Hepatocyte (in vitro differentiated cells): ENCODE measurements around the gene PRR19. TPM values are rescaled to one million over a fixed set of nuclear protein-coding genes. Genes with fewer than 3 reads are reported as not detected.

Experiments used
- DNase-seq: peaks from one replicate; pipeline ENCODE4 v3.0.0-alpha.2; 2016; ENCODE audit warnings: low spot score
- H2AFZ ChIP-seq: fragments of 200-600 bp; sonication (generic); 2 replicates; pipeline ENCODE4 v1.6.0; 2016; ENCODE audit warnings: antibody characterized with exemption, mild to moderate bottlenecking
- H3K27ac ChIP-seq: fragments of 200-600 bp; sonication (generic); 2 replicates; pipeline ENCODE4 v1.5.1; 2016; ENCODE audit warnings: mild to moderate bottlenecking
- H3K27me3 ChIP-seq: fragments of 200-600 bp; sonication (generic); 2 replicates; pipeline ENCODE4 v1.6.1; 2016
- H3K36me3 ChIP-seq: fragments of 200-600 bp; sonication (generic); replicated peaks from 2 replicates; pipeline ENCODE4 v1.5.1; 2016; ENCODE audit warnings: low read depth; ENCODE audit not compliant: insufficient read depth
- H3K4me1 ChIP-seq: fragments of 200-600 bp; sonication (generic); 2 replicates; pipeline ENCODE4 v1.5.1; 2016; ENCODE audit warnings: mild to moderate bottlenecking, moderate library complexity; ENCODE audit not compliant: insufficient read depth
- H3K4me2 ChIP-seq: fragments of 200-600 bp; sonication (generic); 2 replicates; pipeline ENCODE4 v1.6.0; 2016
- H3K4me3 ChIP-seq: fragments of 200-600 bp; sonication (generic); 2 replicates; pipeline ENCODE4 v1.5.1; 2016; ENCODE audit warnings: mild to moderate bottlenecking
- H3K79me2 ChIP-seq: fragments of 200-600 bp; sonication (generic); 2 replicates; pipeline ENCODE4 v1.6.0; 2017; ENCODE audit warnings: mild to moderate bottlenecking
- H3K9me2 ChIP-seq: fragments of 200-600 bp; sonication (generic); replicated peaks from 2 replicates; pipeline ENCODE4 v1.6.0; 2017; ENCODE audit warnings: mild to moderate bottlenecking; ENCODE audit not compliant: insufficient read depth
- H3K9me3 ChIP-seq: fragments of 200-600 bp; sonication (generic); 2 replicates; pipeline ENCODE4 v1.5.1; 2016; ENCODE audit warnings: low read depth, mild to moderate bottlenecking
- H4K20me1 ChIP-seq: fragments of 200-600 bp; sonication (generic); 2 replicates; pipeline ENCODE4 v1.6.0; 2016; ENCODE audit warnings: mild to moderate bottlenecking; ENCODE audit not compliant: insufficient read depth, poor library complexity, severe bottlenecking
- CTCF ChIP-seq: fragments of 200-600 bp; sonication (generic); IDR thresholded peaks from 2 replicates; pipeline ENCODE4 v1.5.1; 2016; ENCODE audit warnings: antibody characterized with exemption, mild to moderate bottlenecking; ENCODE audit not compliant: poor library complexity
- EZH2 ChIP-seq: fragments of 200-600 bp; sonication (generic); IDR thresholded peaks from 2 replicates; pipeline ENCODE4 v1.6.1; 2016; ENCODE audit warnings: antibody characterized with exemption, mild to moderate bottlenecking, borderline replicate concordance
- EZH2phosphoT487 ChIP-seq: fragments of 200-600 bp; sonication (generic); IDR thresholded peaks from one replicate; pipeline ENCODE4 v1.6.1; 2018; ENCODE audit warnings: antibody characterized with exemption, mild to moderate bottlenecking, low read depth, moderate library complexity; ENCODE audit not compliant: unreplicated experiment, severe bottlenecking
- whole genome bisulfite sequencing: methylation state at CpG from one replicate; pipeline ENCODE4 v1.1.6; 2016; ENCODE audit warnings: low lambda C conversion rate; ENCODE audit errors: missing lambda C conversion rate; 5-methylcytosine and 5-hydroxymethylcytosine counted together
- polyA plus RNA-seq: library from polyadenylated mRNA; unstranded; fragments of >200 nt; fragmentation: Nextera tagmentation; extraction: Ambion mirVana; gene quantifications from 2 replicates; pipeline ENCODE4 v1.2.1, GENCODE V29; 2016
- total RNA-seq: library from RNA; depleted of rRNA; stranded (reverse); fragments of >200 nt; gene quantifications from 2 replicates; pipeline ENCODE4 v1.2.3, GENCODE V29; 2014

PRR19 gene
- total and polyA plus RNA-seq, 2 experiments from 2014 or later = 2.2 to 3.0 TPM

GRCh38 chr19:42276821-42277220 is 25.1 kb upstream of the PRR19 start:
- peaks cover 5% of the 10 kb centered on the region for H4K20me1 ChIP-seq
- H2AFZ ChIP-seq = no peak overlapping the region
- no peak for DNase-seq
- H3K36me3 ChIP-seq = no peaks in the 10 kb centered on the region
- peaks cover 63% of the 10 kb centered on the region for H3K79me2 ChIP-seq
- 92% methylated on average over 4 of the region's 4 CpGs for WGBS
- H3K4me3 ChIP-seq = no peak overlapping the region
- peak overlapping the region; percentile 99 for H3K27ac ChIP-seq
- TF ChIP-seq EZH2phosphoT487 = no peak
- no peak for TF ChIP-seq CTCF
- no peak for TF ChIP-seq EZH2
- H3K4me1 ChIP-seq = peaks cover 37% of the 10 kb centered on the region
- no peaks in the 10 kb centered on the region for H3K27me3 ChIP-seq
- H3K9me2 ChIP-seq = no peaks in the 10 kb centered on the region
- no peak overlapping the region for H3K4me2 ChIP-seq
- H3K9me3 ChIP-seq = no peaks in the 10 kb centered on the region

GRCh38 chr19:42277821-42278451 is 24.0 kb upstream of the PRR19 start:
- no peaks in the 10 kb centered on the region for H3K9me2 ChIP-seq
- no peaks in the 10 kb centered on the region for H3K36me3 ChIP-seq
- H2AFZ ChIP-seq = no peak overlapping the region
- WGBS = 71% methylated on average over 10 of the region's 10 CpGs
- H3K4me1 ChIP-seq = peaks cover 48% of the 10 kb centered on the region
- H4K20me1 ChIP-seq = peaks cover 5% of the 10 kb centered on the region
- H3K79me2 ChIP-seq = peaks cover 64% of the 10 kb centered on the region
- DNase-seq = peak; percentile 47
- H3K4me2 ChIP-seq = peak overlapping the region; percentile 94
- no peak overlapping the region for H3K4me3 ChIP-seq
- no peaks in the 10 kb centered on the region for H3K27me3 ChIP-seq
- H3K9me3 ChIP-seq = no peaks in the 10 kb centered on the region
- TF ChIP-seq EZH2phosphoT487 (no peak), EZH2 (no peak), CTCF (no peak)
- H3K27ac ChIP-seq = peak overlapping the region; percentile 99

GRCh38 chr19:42278452-42279154 is 23.3 kb upstream of the PRR19 start:
- Histone ChIP-seq H3K27ac (peak overlapping the region; percentile 99), H4K20me1 (peaks cover 5% of the 10 kb centered on the region), H3K9me2 (no peaks in the 10 kb centered on the region), H3K4me1 (peaks cover 53% of the 10 kb centered on the region), H3K79me2 (peaks cover 68% of the 10 kb centered on the region), H3K4me3 (no peak overlapping the region), H3K4me2 (peak overlapping the region; percentile 94), H2AFZ (no peak overlapping the region), H3K9me3 (no peaks in the 10 kb centered on the region), H3K27me3 (no peaks in the 10 kb centered on the region), H3K36me3 (no peaks in the 10 kb centered on the region)
- no peak for TF ChIP-seq EZH2phosphoT487
- no peak for DNase-seq
- 91% methylated on average over 5 of the region's 5 CpGs for WGBS

DNA sequence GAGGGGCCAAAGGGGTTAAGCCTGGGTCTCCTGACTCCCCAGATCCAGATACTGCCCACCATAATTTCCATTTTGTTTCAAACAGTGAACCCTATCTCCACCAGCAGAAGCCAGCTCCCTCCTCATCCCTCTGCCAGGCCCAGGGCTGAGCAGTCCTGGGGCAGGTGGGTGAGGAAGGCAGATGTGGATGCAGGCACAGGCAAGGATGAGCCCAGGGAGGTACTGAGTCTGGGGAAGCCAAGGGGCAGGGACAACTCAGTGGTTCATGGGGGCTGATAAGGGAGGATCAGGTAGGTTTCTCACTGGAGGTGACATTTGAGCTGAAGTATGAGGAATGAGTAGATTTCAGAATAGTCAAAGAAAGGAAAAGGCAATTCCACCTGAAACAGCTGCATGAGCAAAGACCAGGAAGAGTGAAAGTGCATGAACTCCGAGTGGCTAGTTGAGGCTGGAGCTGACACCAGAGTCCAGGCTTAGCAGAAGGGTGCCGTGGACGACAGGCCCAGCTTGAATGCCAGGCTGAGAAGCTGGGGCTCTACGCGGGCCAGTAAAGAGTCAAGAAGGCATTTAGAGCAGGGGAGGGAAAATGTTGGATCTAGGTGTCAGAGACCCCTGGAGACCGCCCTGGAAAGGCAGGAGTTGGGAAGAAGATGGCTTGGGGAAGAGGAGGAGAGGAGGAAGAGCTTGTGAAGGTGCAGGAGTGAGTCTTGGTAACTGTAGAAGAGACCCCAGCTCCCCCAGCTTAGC is 22.6 kb upstream of the PRR19 start:
- peak overlapping the region; percentile 99 for H3K27ac ChIP-seq
- H3K79me2 ChIP-seq = peaks cover 61% of the 10 kb centered on the region
- H3K4me2 ChIP-seq = peak overlapping the region; percentile 94
- H3K9me2 ChIP-seq = no peaks in the 10 kb centered on the region
- peaks cover 5% of the 10 kb centered on the region for H4K20me1 ChIP-seq
- H3K9me3 ChIP-seq = no peaks in the 10 kb centered on the region
- H3K4me3 ChIP-seq = peak overlapping the region; percentile 99
- H2AFZ ChIP-seq = no peak overlapping the region
- H3K27me3 ChIP-seq = no peaks in the 10 kb centered on the region
- H3K4me1 ChIP-seq = peaks cover 53% of the 10 kb centered on the region
- no peak for TF ChIP-seq EZH2
- TF ChIP-seq CTCF = no peak
- no peak for TF ChIP-seq EZH2phosphoT487
- DNase-seq = no peak
- no peaks in the 10 kb centered on the region for H3K36me3 ChIP-seq
- 9% methylated on average over 6 of the region's 6 CpGs for WGBS
